Activated naive CD8-positive, alpha-beta T cell treated with anti-CD3 and anti-CD28 coated beads, Interleukin-2, amount 50 U/mL, for 24 hours (primary cell): ENCODE results near the gene DUSP1.
A peak's percentile ranks its signal among the peaks of the same experiment; 100 is the strongest.

Source experiments
- ATAC-seq: fragments of 150-1000 bp; cut with Tn5 transposase; one replicate; pipeline ENCODE4 v1.10.0; 2021
- DNase-seq: peaks from one replicate; pipeline ENCODE4 v3.0.0; 2021
- H3K27ac Mint-ChIP-seq: one replicate; pipeline ENCODE4 v1.8.0; 2021; ENCODE audit warnings: mild to moderate bottlenecking, mixed read lengths
- H3K27me3 Mint-ChIP-seq: one replicate; pipeline ENCODE4 v1.8.0; 2021; ENCODE audit warnings: mixed read lengths
- H3K36me3 Mint-ChIP-seq: one replicate; pipeline ENCODE4 v1.8.0; 2021; ENCODE audit warnings: low read depth, mixed read lengths
- H3K4me1 Mint-ChIP-seq: one replicate; pipeline ENCODE4 v1.8.0; 2021; ENCODE audit warnings: mixed read lengths
- H3K4me3 Mint-ChIP-seq: one replicate; pipeline ENCODE4 v1.8.0; 2021; ENCODE audit warnings: mild to moderate bottlenecking, moderate library complexity, mixed read lengths
- H3K9me3 Mint-ChIP-seq: one replicate; pipeline ENCODE4 v1.8.0; 2021; ENCODE audit warnings: mixed read lengths

DUSP1 gene

DNA sequence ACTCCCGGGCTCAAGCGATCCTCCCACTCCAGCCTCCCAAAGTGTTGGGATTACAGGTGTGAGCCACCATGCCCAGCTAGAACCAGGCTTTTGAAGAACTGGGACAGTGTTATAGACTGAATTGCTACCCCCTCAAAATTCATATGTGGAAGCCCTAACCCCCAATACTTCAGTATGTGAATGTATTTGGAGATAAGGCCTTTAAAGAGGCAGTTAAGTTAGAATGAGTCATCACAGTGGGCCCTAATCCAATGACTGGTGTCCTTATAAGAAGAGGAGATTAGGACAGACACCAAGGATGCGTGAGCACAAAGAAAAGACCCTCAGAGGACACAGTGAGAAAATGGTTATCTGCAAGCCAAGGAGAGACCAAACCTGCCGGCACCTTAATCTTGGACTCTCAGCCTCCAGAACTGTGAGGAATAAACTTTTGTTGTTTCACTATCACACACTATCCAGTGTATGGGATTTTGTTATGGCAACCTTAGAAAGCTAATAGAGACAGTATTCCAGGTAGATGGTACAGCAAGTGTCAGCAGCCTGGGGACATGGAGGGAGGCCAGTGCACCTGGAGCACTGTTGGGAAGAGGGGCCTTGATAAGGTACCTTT lies 31.7 kb upstream of the DUSP1 start:
- Mint-ChIP-seq H3K27ac (no peak overlapping the region), H3K27me3 (no peaks in the 10 kb centered on the region), H3K4me3 (no peak overlapping the region), H3K9me3 (no peaks in the 10 kb centered on the region), H3K4me1 (peaks cover 20% of the 10 kb centered on the region), H3K36me3 (no peaks in the 10 kb centered on the region)
- DNase-seq = no peak
- no peak for ATAC-seq

DNA sequence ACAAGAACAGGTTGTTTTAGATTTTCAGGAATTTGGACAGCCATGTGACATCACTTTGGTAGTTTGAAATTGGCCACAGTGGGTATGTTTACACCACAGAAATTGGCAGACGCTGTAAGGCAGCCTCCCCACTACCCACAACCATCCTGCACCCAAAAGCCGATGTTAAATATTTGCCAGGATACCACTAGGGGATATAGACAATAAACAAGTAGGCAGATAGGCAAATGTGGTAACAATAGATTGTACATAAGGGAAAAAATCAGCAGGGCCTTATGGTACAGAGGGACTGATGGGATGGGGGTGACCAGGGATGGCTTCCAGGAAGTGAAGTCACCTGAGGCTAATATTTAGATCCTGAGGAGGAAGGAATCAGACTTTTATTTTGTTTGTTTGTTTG lies 31.1 kb upstream of the DUSP1 start:
- no peak for ATAC-seq
- no peaks in the 10 kb centered on the region for H3K36me3 Mint-ChIP-seq
- no peak for DNase-seq
- H3K4me1 Mint-ChIP-seq = peaks cover 15% of the 10 kb centered on the region
- H3K9me3 Mint-ChIP-seq = no peaks in the 10 kb centered on the region
- H3K27ac Mint-ChIP-seq = no peak overlapping the region
- H3K4me3 Mint-ChIP-seq = no peak overlapping the region
- H3K27me3 Mint-ChIP-seq = no peaks in the 10 kb centered on the region

DNA sequence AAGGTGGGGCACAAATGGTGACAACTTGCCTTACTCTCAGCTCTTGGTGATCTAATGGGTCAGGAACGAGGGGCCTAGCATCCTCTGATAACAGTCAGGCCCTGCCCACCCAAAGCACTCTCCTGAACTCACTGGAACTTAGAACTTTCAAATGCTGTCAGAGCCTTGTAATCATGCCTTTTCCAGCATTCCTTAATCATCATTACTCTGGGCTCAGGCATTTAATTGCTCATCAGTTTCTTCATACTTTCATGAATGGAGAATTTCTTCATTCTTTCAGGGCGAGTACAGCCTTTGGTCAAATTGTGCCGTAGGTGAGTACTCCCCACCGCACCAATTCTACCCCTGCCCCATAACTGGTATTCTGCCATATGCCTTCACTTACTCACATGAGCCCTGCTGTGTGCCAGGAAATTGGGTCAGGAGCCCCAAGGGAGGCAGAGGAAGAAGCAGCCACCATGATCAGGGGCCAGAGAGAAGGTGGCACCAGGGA lies 30.2 kb upstream of the DUSP1 start:
- no peaks in the 10 kb centered on the region for H3K9me3 Mint-ChIP-seq
- peaks cover 9% of the 10 kb centered on the region for H3K4me1 Mint-ChIP-seq
- DNase-seq (no peak), ATAC-seq (no peak)
- no peaks in the 10 kb centered on the region for H3K36me3 Mint-ChIP-seq
- no peak overlapping the region for H3K4me3 Mint-ChIP-seq
- H3K27me3 Mint-ChIP-seq = no peaks in the 10 kb centered on the region
- H3K27ac Mint-ChIP-seq = no peak overlapping the region

DNA sequence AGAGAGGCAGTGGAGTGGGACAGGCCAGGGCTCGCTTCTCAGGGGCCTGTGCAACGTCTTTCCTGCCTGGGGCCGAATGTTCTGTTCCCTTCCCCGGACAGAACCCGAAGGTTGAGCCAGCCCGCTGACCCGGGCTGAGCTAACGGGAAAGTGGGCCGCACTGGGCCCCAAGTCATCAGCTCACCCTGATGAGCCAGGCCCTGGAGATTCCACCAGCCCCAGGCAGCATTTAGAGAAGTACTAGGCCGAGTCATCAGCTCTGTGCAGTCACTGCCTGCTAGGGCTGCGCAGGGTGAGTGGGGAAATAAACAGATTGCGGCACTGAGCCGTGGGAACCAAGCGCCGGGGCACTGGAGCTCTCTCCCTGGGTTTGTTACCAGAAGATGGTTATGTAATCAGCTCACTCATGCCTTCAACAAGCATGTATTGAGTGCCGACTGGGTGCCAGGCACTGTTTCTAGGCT lies 29.1 kb upstream of the DUSP1 start:
- Mint-ChIP-seq H3K27me3 (no peaks in the 10 kb centered on the region), H3K27ac (no peak overlapping the region), H3K36me3 (no peaks in the 10 kb centered on the region), H3K4me3 (no peak overlapping the region), H3K9me3 (no peaks in the 10 kb centered on the region), H3K4me1 (peaks cover 7% of the 10 kb centered on the region)
- DNase-seq = no peak
- ATAC-seq = peak; percentile 29

DNA sequence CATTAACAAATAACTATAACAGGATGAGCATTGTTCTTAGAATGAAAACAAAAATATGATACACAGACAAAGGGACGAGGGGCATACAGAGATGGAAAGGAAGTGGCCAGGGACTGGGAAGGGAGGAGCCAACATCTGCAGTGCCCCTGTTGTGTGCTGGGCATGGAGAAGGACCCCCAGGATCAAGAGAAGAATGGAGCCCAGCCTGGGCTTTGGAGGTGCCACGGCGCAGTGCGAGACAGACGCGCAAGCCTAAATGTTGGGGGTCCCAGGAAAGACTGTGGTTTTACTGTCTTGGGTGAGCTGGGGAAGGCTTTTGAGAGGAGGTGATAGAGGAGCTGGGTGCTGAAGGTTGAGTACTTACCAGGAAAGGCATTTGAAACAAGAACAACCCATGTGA lies 28.4 kb upstream of the DUSP1 start:
- Mint-ChIP-seq H3K27me3 (no peaks in the 10 kb centered on the region), H3K9me3 (no peaks in the 10 kb centered on the region), H3K4me1 (peaks cover 8% of the 10 kb centered on the region), H3K27ac (no peak overlapping the region), H3K4me3 (no peak overlapping the region), H3K36me3 (no peaks in the 10 kb centered on the region)
- DNase-seq = no peak
- ATAC-seq = no peak

DNA sequence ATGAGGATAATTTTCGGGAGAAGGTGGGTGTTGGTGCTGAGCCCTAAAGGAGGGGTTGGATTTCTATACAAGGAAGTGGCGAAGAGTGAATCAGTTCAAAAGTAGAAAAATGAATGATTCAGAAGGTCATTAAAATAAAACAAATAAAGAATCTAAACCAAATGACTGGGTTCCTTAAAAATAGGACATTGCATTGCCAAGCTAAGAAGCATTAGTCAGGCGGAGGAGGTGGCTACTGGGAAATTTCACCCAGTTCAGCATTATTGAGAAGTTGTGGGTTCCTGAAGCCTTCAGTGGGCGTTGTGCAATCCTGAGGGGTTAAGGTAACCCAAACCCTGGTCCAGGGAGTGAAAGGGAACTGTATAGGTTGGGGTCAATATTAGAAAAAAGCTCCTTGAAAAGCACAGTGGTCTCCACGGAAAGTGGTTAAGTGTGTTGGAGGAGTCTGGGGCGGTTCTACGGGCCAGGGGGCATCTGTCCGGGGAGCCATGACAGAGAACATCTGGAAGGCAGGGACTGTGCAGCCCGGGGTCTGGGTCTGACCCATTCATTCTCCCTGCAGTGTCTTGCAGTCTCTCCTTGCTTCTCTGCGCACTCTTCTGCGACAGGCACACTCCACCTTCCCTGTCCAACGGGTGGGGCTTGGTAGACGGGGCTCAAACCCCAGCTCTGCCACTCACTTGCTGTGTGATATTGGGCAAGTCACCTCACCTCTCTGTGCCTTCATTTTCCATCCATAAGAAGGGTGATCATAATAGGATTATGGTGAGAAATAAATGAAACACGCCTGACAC lies 27.6 kb upstream of the DUSP1 start:
- H3K4me3 Mint-ChIP-seq = no peak overlapping the region
- H3K36me3 Mint-ChIP-seq = no peaks in the 10 kb centered on the region
- H3K9me3 Mint-ChIP-seq = no peaks in the 10 kb centered on the region
- ATAC-seq (peak; percentile 30), DNase-seq (no peak)
- no peaks in the 10 kb centered on the region for H3K27me3 Mint-ChIP-seq
- no peak overlapping the region for H3K27ac Mint-ChIP-seq
- peaks cover 14% of the 10 kb centered on the region for H3K4me1 Mint-ChIP-seq

DNA sequence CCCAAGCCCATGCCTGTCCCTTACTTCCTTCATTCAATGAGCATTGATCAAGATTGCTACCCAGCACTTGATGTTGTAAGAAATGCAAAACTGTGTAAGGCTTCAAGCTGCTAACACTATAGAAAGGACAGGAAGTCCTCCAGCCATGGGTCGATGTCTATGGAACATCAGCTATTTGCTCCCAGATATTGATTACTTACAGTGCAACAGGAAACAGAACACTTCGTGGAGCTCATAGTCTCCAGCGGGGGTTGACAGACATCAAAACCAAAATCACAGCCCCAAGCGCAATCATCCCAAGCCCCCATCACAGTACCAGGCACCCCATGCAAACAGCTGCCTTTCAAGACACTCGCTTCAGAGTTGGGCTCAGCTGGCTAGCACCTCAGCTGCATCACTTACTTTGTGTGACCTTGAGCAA lies 26.8 kb upstream of the DUSP1 start:
- H3K9me3 Mint-ChIP-seq = no peaks in the 10 kb centered on the region
- H3K36me3 Mint-ChIP-seq = no peaks in the 10 kb centered on the region
- peaks cover 16% of the 10 kb centered on the region for H3K4me1 Mint-ChIP-seq
- no peak overlapping the region for H3K4me3 Mint-ChIP-seq
- no peak for ATAC-seq
- no peak overlapping the region for H3K27ac Mint-ChIP-seq
- DNase-seq = no peak
- H3K27me3 Mint-ChIP-seq = no peaks in the 10 kb centered on the region

DNA sequence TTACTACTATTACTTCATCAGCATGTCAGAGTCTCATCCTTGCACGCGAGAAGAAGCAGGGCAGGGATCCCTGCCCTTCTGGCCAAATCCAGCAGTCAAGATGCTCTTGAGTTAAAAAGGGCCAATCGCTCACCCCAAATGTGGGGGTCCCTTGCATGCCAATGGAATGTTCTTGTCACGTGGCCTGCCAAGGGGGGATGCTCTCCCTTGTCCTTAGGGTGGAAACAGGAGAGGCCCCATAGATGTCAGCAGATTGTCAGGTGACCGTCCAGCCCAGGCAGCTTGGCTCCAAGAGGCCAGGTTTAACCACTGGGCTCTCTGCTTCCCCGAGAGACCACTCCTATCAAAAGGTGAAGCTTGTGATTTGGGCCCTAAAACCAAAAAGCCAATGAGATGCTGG lies 25.3 kb upstream of the DUSP1 start:
- no peak for DNase-seq
- H3K4me1 Mint-ChIP-seq = peaks cover 16% of the 10 kb centered on the region
- no peaks in the 10 kb centered on the region for H3K9me3 Mint-ChIP-seq
- H3K27ac Mint-ChIP-seq = no peak overlapping the region
- no peak for ATAC-seq
- H3K4me3 Mint-ChIP-seq = no peak overlapping the region
- H3K27me3 Mint-ChIP-seq = no peaks in the 10 kb centered on the region
- H3K36me3 Mint-ChIP-seq = no peaks in the 10 kb centered on the region

DNA sequence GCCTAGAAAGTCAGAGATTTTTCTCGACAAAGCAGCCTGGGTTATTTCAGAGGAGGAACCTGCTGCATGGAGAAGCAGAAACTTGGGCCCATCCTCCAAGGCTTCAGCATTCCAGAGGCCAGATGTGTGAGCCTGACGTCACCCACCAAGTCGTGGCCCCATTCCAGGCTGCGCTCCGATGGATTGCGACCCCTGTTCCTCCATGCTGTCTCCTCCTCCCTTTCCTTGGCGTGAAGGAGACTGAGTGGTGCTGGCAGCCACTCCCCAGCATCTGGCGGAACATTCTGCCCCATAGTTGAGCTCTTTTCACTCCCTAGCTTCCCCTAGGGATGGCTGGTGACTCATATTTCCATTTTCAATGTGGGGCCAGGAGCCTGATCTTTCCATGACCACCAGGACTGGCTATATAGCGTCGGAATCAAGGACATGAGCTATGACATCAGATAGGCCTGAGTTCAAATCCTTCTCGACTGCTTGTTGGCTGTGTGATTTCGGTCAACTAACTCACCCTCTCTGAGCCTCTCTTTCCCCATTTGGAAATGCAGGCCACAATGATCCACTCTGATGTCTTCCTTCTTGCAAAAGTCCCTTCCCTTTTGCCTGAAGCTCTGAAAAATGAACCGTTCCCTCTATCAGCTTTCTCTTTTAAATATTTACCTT lies 24.5 kb upstream of the DUSP1 start:
- H3K36me3 Mint-ChIP-seq = no peaks in the 10 kb centered on the region
- no peaks in the 10 kb centered on the region for H3K27me3 Mint-ChIP-seq
- ATAC-seq (no peak), DNase-seq (no peak)
- no peaks in the 10 kb centered on the region for H3K9me3 Mint-ChIP-seq
- no peak overlapping the region for H3K27ac Mint-ChIP-seq
- H3K4me1 Mint-ChIP-seq = peaks cover 16% of the 10 kb centered on the region
- H3K4me3 Mint-ChIP-seq = no peak overlapping the region

DNA sequence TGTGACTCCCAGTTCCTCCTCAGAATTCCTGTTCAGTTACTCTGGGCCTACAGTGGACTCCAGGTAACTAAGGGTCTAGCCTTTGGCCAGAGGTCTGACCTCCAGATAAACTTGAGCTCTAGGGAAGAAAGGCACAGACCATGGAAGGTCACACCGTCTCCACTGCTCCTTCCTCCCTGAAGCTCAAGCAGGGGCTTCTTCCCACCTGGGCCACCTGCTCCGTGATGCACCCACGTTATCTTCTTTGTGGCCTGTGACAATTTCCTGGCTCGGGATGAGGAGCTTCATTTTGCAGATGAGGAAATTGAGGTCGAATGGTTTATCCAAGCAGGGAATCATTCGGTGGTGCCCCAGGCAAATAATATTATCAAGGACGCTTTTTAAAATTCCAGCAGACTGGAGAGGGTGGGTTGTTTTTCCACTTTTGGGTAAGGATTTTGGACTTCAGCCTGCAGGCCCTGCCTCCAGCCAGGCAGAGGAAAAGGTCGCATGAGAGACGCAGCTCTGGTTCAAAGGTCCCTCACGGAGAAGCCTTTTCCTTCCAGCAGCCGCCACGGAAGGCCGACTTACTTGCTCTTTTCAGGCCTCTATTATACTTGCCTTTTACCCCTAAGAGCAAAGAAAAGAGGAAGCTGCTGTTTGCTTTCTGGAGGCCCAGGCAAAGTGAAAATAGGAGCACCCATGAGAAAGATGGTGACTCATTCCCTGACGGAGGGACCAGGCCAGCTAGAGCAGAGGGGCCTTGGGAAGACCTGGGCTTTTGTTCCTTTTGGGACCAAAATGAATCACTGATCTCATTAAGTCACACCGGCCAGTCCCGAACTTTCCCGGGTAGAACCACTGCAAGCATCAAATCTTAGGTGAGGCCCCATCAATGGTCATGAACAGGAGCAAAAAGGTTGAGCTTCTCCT lies 22.8 kb upstream of the DUSP1 start:
- Mint-ChIP-seq H3K36me3 (no peaks in the 10 kb centered on the region), H3K27me3 (no peaks in the 10 kb centered on the region), H3K4me3 (no peak overlapping the region), H3K27ac (no peak overlapping the region), H3K9me3 (no peaks in the 10 kb centered on the region), H3K4me1 (peaks cover 16% of the 10 kb centered on the region)
- ATAC-seq (peak; percentile 17), DNase-seq (no peak)

DNA sequence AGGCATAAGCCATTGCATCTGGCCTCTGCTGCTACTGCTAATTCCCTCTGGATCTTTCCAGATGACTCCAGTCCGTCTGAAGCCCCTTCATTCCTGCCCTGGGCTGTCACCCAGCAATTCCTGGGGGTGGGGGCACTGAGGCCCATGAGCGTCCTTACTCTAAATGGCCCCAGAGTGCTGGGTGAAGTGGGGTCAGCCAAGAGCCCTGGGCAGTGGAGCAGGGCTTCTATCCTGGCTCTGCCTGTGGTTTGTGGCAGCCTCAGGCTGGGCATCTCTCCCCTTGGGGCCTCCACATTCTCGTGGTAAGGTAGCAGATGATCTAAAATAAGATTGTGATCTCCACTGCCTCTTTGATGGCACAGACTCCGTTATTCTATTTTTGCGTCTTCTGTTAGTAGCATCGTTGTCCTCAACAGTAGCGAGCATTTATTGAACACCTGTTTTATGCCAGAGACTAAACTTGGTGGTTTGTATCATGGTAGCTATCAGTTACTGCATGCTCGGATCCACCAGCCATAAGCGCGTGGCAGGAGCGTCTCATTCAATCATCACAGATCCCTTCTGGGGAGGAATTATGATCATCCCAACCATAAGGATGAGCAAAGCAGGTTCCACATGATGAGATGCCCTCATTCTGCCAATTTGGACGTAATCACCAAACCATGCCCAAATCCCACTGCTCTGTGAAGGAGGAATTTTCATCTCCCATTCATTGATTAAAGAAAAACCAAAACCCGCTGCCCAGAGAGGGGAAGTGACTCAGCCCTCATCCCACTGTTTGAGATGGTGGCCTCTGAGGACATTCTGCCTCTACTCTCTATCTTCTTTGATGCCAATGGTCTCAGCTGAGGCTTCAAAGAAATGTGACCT lies 21.9 kb upstream of the DUSP1 start:
- H3K27me3 Mint-ChIP-seq = no peaks in the 10 kb centered on the region
- no peaks in the 10 kb centered on the region for H3K9me3 Mint-ChIP-seq
- ATAC-seq (no peak), DNase-seq (no peak)
- no peak overlapping the region for H3K27ac Mint-ChIP-seq
- H3K36me3 Mint-ChIP-seq = no peaks in the 10 kb centered on the region
- peaks cover 12% of the 10 kb centered on the region for H3K4me1 Mint-ChIP-seq
- H3K4me3 Mint-ChIP-seq = no peak overlapping the region

DNA sequence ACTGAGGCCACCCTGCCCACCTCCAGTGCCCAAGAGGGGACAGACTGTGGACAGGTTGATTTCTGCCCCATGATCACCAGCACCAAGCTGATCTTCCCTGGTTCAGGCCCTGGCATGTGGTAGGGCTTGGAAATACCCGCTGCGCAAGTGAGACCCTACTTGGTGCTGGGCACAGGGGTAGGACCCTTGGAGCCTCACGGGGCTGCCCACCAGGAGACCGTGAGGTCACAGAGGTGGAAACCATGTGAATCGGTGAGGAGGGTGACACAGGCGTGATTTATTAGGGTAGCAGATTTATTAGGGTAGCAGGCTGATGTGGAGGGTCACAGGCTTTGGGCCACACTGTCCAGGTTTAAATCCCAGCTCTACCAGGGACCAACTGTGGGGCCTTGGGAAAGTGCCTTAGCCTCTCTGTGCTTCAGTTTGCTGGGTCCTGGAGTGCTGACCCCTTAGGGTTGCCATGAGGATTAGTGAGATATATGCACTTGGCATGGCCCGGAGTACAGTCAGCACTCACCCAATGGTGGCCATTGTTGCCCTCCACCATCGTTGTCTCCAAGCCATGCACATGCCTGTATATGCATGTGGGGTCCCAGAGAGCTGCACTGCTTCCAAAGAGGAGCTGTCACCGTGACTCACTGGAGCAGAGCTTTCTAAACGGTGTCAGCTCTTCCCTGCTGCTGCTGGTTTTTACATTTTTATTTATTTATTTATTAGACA lies 20.9 kb upstream of the DUSP1 start:
- DNase-seq (no peak), ATAC-seq (no peak)
- Mint-ChIP-seq H3K27me3 (no peaks in the 10 kb centered on the region), H3K4me1 (peaks cover 9% of the 10 kb centered on the region), H3K9me3 (no peaks in the 10 kb centered on the region), H3K4me3 (no peak overlapping the region), H3K36me3 (no peaks in the 10 kb centered on the region), H3K27ac (no peak overlapping the region)

DNA sequence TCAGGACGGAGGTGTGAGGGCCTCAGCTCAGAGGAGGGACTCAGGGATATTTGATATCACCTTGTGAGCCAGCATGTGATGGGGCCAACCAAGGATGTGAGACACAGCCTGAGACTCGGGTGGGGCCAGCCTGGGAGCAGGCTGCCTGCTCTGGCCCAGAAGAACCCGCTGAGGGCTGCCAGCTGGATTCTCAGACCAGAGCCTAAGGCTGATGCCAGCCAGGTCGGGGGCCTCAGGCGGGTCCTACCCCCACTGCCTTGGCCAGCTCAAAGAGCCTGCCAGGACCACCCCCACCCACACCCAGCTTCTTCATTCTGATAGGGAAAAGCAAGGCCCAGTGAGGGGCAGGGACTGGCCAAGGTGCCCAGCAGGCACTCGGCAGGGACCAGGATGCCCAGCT lies 20.3 kb upstream of the DUSP1 start:
- no peaks in the 10 kb centered on the region for H3K36me3 Mint-ChIP-seq
- DNase-seq (no peak), ATAC-seq (no peak)
- H3K4me1 Mint-ChIP-seq = peaks cover 9% of the 10 kb centered on the region
- no peak overlapping the region for H3K4me3 Mint-ChIP-seq
- H3K9me3 Mint-ChIP-seq = no peaks in the 10 kb centered on the region
- no peaks in the 10 kb centered on the region for H3K27me3 Mint-ChIP-seq
- no peak overlapping the region for H3K27ac Mint-ChIP-seq
